Measurements from ENCODE around the gene PNPLA1. TPM values are rescaled to one million over a fixed set of nuclear protein-coding genes. Genes with fewer than 3 reads are reported as not detected.

The PNPLA1 gene
- total RNA-seq, 1 donor from 2014 or later: not detected

GRCh38 chr6:36224918-36225461 is 44.9 kb upstream of the PNPLA1 start:
- Histone ChIP-seq H3K27me3 (ENCODE audit: control insufficient read depth, insufficient read depth, low read length) (no peaks in the 10 kb centered on the region), H3K36me3 (ENCODE audit: control insufficient read depth, insufficient read depth, low read length) (peaks cover 2% of the 10 kb centered on the region), H3K4me3 (ENCODE audit: low read depth, low read length) (no peak overlapping the region)
- DNase-seq (ENCODE audit: low read depth): no peak
- TF ChIP-seq CTCF (IDR thresholded peaks at IDR 0.05; ENCODE audit: insufficient read depth, low read length, poor library complexity, severe bottlenecking): no peak

- H3K4me3 ChIP-seq (ENCODE audit: low read depth, low read length): no peak overlapping the region
- H3K36me3 ChIP-seq (ENCODE audit: control insufficient read depth, insufficient read depth, low read length): peaks cover 2% of the 10 kb centered on the region
- TF ChIP-seq CTCF (IDR thresholded peaks at IDR 0.05; ENCODE audit: insufficient read depth, low read length, poor library complexity, severe bottlenecking): no peak
- no peaks in the 10 kb centered on the region for H3K27me3 ChIP-seq (ENCODE audit: control insufficient read depth, insufficient read depth, low read length)
- DNase-seq (ENCODE audit: low read depth): no peak
Observed at GRCh38 chr6:36226438-36227047, 43.3 kb upstream of the PNPLA1 start.

GRCh38 chr6:36227379-36228228 is 42.3 kb upstream of the PNPLA1 start:
- Histone ChIP-seq H3K36me3 (ENCODE audit: control insufficient read depth, insufficient read depth, low read length) (peaks cover 1% of the 10 kb centered on the region), H3K27me3 (ENCODE audit: control insufficient read depth, insufficient read depth, low read length) (no peaks in the 10 kb centered on the region), H3K4me3 (ENCODE audit: low read depth, low read length) (no peak overlapping the region)
- no peak for TF ChIP-seq CTCF (IDR thresholded peaks at IDR 0.05; ENCODE audit: insufficient read depth, low read length, poor library complexity, severe bottlenecking)
- DNase-seq (ENCODE audit: low read depth): no peak

- TF ChIP-seq CTCF (IDR thresholded peaks at IDR 0.05; ENCODE audit: insufficient read depth, low read length, poor library complexity, severe bottlenecking): no peak
- no peak for DNase-seq (ENCODE audit: low read depth)
- H3K27me3 ChIP-seq (ENCODE audit: control insufficient read depth, insufficient read depth, low read length): no peaks in the 10 kb centered on the region
- peaks cover 1% of the 10 kb centered on the region for H3K36me3 ChIP-seq (ENCODE audit: control insufficient read depth, insufficient read depth, low read length)
- no peak overlapping the region for H3K4me3 ChIP-seq (ENCODE audit: low read depth, low read length)
Observed at GRCh38 chr6:36229223-36229622, 40.6 kb upstream of the PNPLA1 start.

GRCh38 chr6:36230371-36230770 is 39.5 kb upstream of the PNPLA1 start:
- DNase-seq (ENCODE audit: low read depth): no peak
- TF ChIP-seq CTCF (IDR thresholded peaks at IDR 0.05; ENCODE audit: insufficient read depth, low read length, poor library complexity, severe bottlenecking): no peak
- peaks cover 1% of the 10 kb centered on the region for H3K36me3 ChIP-seq (ENCODE audit: control insufficient read depth, insufficient read depth, low read length)
- no peaks in the 10 kb centered on the region for H3K27me3 ChIP-seq (ENCODE audit: control insufficient read depth, insufficient read depth, low read length)
- H3K4me3 ChIP-seq (ENCODE audit: low read depth, low read length): no peak overlapping the region

Data from kidney epithelial cell (primary cell).